ENCODE measurements around the gene IPO9. TPM values are rescaled to one million over a fixed set of nuclear protein-coding genes. Genes with fewer than 3 reads are reported as not detected.

IPO9 gene
- total RNA-seq, 4 donors from 2014 or later, result 10.1 to 17.2 (median 12.3) TPM

DNA sequence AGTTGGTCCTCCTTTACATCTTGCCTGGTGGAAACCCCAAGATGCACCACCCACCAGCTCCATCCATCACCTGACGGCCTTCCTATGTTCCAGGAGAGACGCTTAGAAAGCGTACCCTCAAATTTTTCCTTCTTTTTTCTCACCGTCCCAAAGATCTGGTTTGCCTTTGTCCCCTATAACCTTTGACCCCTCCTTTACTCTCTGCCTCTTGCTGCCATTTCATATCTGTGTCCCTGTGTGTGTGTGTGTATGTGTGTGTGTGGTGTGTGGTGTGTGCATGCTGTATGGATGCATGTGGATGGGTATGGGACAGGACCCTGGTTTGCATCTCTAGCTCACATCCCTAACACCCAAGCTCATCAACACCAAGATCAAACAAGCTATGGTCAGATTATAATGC, 22.2 kb upstream of the IPO9 start:
- Histone ChIP-seq H3K27me3 (no peaks in the 10 kb centered on the region), H3K27ac (no peak overlapping the region), H3K4me3 (no peak overlapping the region), H3K9me3 (no peaks in the 10 kb centered on the region), H3K4me1 (no peaks in the 10 kb centered on the region), H3K36me3 (peaks cover 29 to 94% (median 40%) of the 10 kb centered on the region in 3 donors)
- WGBS, 2 donors, result 88 to 93% methylated on average over 4 of the region's 4 CpGs
- TF ChIP-seq POLR2A (IDR thresholded peaks at IDR 0.05) (no peak), CTCF (IDR thresholded peaks at IDR 0.05) (no peak)
- no peak for DNase-seq
- intact Hi-C loops (cut with DNase I), result no loop called here

DNA sequence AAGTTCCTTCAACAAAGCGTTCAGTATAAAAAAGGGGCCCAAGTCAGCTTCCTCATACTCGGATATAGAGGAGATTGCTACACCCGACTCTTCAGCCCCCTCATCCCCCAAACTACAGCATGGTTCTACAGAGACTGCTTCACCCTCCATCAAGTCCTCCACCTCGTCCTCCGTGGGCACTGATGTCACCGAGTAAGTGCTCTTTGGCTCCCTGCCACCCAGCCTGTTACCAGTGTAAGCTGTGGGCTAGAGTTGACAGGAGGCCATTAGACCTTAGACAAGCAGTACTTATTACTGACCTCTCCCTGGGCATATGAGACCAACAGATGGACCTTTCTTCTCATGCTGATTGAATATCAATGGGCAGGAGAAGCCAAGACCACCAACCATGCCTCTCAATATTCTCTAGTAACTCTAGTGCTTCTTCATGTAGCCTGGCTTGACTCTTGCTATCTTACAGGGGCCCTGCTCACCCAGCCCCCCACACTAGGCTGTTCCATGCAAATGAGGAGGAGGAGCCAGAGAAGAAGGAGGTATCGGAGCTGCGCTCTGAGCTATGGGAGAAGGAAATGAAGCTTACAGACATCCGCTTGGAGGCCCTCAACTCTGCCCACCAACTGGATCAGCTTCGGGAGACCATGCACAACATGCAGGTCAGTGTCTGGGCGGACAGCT, 20.9 kb upstream of the IPO9 start:
- no peak for TF ChIP-seq CTCF (IDR thresholded peaks at IDR 0.05)
- no peak for TF ChIP-seq POLR2A (IDR thresholded peaks at IDR 0.05)
- DNase-seq, result no peak
- no peaks in the 10 kb centered on the region for H3K9me3 ChIP-seq
- H3K27ac ChIP-seq, result no peak overlapping the region
- H3K4me1 ChIP-seq, result no peaks in the 10 kb centered on the region
- 88 to 90% methylated on average over 5 to 11 of the region's 11 CpGs for WGBS, 2 donors
- peaks cover 29 to 99% (median 53%) of the 10 kb centered on the region in 3 donors for H3K36me3 ChIP-seq
- H3K4me3 ChIP-seq, result no peak overlapping the region
- no peaks in the 10 kb centered on the region for H3K27me3 ChIP-seq
- intact Hi-C loops (cut with DNase I), result no loop called here

DNA sequence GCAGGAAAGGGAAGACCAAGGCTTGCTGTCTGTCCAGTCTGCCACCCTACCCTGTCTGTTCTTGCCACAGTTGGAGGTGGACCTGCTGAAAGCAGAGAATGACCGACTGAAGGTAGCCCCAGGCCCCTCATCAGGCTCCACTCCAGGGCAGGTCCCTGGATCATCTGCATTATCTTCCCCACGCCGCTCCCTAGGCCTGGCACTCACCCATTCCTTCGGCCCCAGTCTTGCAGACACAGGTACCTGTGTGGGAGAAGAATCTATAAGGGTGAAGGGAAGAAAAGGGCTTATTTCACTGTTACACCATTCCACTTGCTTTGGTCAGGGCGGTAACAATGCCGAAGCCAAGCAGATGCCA, 20.3 kb upstream of the IPO9 start:
- Histone ChIP-seq H3K27me3 (no peaks in the 10 kb centered on the region), H3K4me1 (no peaks in the 10 kb centered on the region), H3K4me3 (no peak overlapping the region), H3K36me3 (peaks cover 29 to 100% (median 58%) of the 10 kb centered on the region in 3 donors), H3K9me3 (no peaks in the 10 kb centered on the region), H3K27ac (no peak overlapping the region)
- no peak for DNase-seq
- no peak for TF ChIP-seq CTCF (IDR thresholded peaks at IDR 0.05)
- TF ChIP-seq POLR2A (IDR thresholded peaks at IDR 0.05), result no peak
- intact Hi-C loops (cut with DNase I), result no loop called here
- 98% methylated on average over 6 of the region's 6 CpGs for WGBS, 2 donors

- peaks cover 29 to 100% (median 60%) of the 10 kb centered on the region in 3 donors for H3K36me3 ChIP-seq
- DNase-seq, result no peak
Observed at GRCh38 chr1:201809876-201810275, 19.1 kb upstream of the IPO9 start.

GRCh38 chr1:201810466-201811216, 18.3 kb upstream of the IPO9 start:
- Histone ChIP-seq H3K27ac (no peak overlapping the region), H3K9me3 (no peaks in the 10 kb centered on the region), H3K4me3 (no peak overlapping the region), H3K36me3 (peaks cover 29 to 100% (median 60%) of the 10 kb centered on the region in 3 donors), H3K4me1 (no peaks in the 10 kb centered on the region), H3K27me3 (no peaks in the 10 kb centered on the region)
- DNase-seq, result no peak
- WGBS, 2 donors, result 94 to 95% methylated on average over 12 to 19 of the region's 19 CpGs
- intact Hi-C loops (cut with DNase I), result no loop called here
- TF ChIP-seq CTCF (IDR thresholded peaks at IDR 0.05), result no peak
- TF ChIP-seq POLR2A (IDR thresholded peaks at IDR 0.05), result no peak

More at GRCh38 chr1:201809876-201810275, 19.1 kb upstream of the IPO9 start:
- Histone ChIP-seq H3K27me3 (no peaks in the 10 kb centered on the region), H3K9me3 (no peaks in the 10 kb centered on the region), H3K27ac (no peak overlapping the region), H3K4me3 (no peak overlapping the region), H3K4me1 (no peaks in the 10 kb centered on the region)
- 95 to 100% methylated on average over 4 to 5 of the region's 5 CpGs for WGBS, 2 donors
- intact Hi-C loops (cut with DNase I), result no loop called here
- TF ChIP-seq POLR2A (IDR thresholded peaks at IDR 0.05), result no peak

Measured in esophagus squamous epithelium (tissue), 5 donors.